HG02938 (cell line): Measurements from ENCODE around the gene RABGAP1L.
A peak's percentile ranks its signal among the peaks of the same experiment; 100 is the strongest.

Experiments
- ATAC-seq: cut with Tn5 transposase; IDR thresholded peaks from one replicate; pipeline ENCODE4 v1.9.1; 2021; ENCODE audit warnings: mild to moderate bottlenecking, moderate library complexity; ENCODE audit not compliant: unreplicated experiment

Gene RABGAP1L

GRCh38 chr1:174946031-174946430, 786.7 kb downstream of the RABGAP1L start:
- no peak for ATAC-seq

- ATAC-seq: no peak
Measured at GRCh38 chr1:174949061-174949460, 789.7 kb downstream of the RABGAP1L start.

- no peak for ATAC-seq
Measured at GRCh38 chr1:174949645-174950044, 790.3 kb downstream of the RABGAP1L start.

- ATAC-seq: peak; percentile 56
Measured at GRCh38 chr1:174953285-174954072, 794.2 kb downstream of the RABGAP1L start.

- ATAC-seq: peak; percentile 22
Measured at GRCh38 chr1:174954073-174954460, 794.7 kb downstream of the RABGAP1L start.

GRCh38 chr1:174954671-174955669, 795.6 kb downstream of the RABGAP1L start:
- no peak for ATAC-seq

GRCh38 chr1:174956086-174956485, 796.8 kb downstream of the RABGAP1L start:
- no peak for ATAC-seq

GRCh38 chr1:174956976-174957375, 797.7 kb downstream of the RABGAP1L start:
- no peak for ATAC-seq

- ATAC-seq: no peak
Measured at GRCh38 chr1:174957829-174958228, 798.5 kb downstream of the RABGAP1L start.

- ATAC-seq: no peak
Measured at GRCh38 chr1:174958396-174958795, 799.1 kb downstream of the RABGAP1L start.

GRCh38 chr1:174960362-174960761, 801.0 kb downstream of the RABGAP1L start:
- no peak for ATAC-seq

- ATAC-seq: no peak
Measured at GRCh38 chr1:174963529-174964125, 804.3 kb downstream of the RABGAP1L start.

GRCh38 chr1:174964261-174964971, 805.1 kb downstream of the RABGAP1L start:
- no peak for ATAC-seq

GRCh38 chr1:174964972-174965361, 805.6 kb downstream of the RABGAP1L start:
- ATAC-seq: no peak

- ATAC-seq: no peak
Measured at GRCh38 chr1:174965362-174966007, 806.2 kb downstream of the RABGAP1L start.

GRCh38 chr1:174966008-174966572, 806.8 kb downstream of the RABGAP1L start:
- ATAC-seq: no peak

GRCh38 chr1:174967845-174968705, 808.8 kb downstream of the RABGAP1L start:
- no peak for ATAC-seq

GRCh38 chr1:174968750-174969244, 809.5 kb downstream of the RABGAP1L start:
- ATAC-seq: peak; percentile 74

GRCh38 chr1:174969977-174970376, 810.7 kb downstream of the RABGAP1L start:
- ATAC-seq: no peak
